Breast epithelium (tissue), 4 donors: ENCODE measurements around the gene GID4. TPM values are rescaled to one million over a fixed set of nuclear protein-coding genes. Genes with fewer than 3 reads are reported as not detected.

ENCODE experiments used
- DNase-seq, 2 donors: peaks; one replicate each; pipeline ENCODE4 v3.0.0-alpha.2; 2019; ENCODE audit warnings: low spot score in 2 of 2
- H3K27ac ChIP-seq, 2 donors: fragments of 200-600 bp; sonication (generic) in 1 of 2; one replicate each; pipeline ENCODE4 v1.5.1; 2016 to 2019; ENCODE audit warnings: mild to moderate bottlenecking in 1 of 2
- H3K27me3 ChIP-seq, 2 donors: fragments of 200-600 bp; sonication (generic) in 1 of 2; one replicate each; pipeline versions ENCODE4 v1.5.1 to v1.6.0; 2017 to 2019; ENCODE audit warnings: control low read depth in 1 of 2, mild to moderate bottlenecking in 1 of 2
- H3K36me3 ChIP-seq: fragments of 200-600 bp; one replicate; pipeline ENCODE4 v1.5.1; 2019
- H3K4me1 ChIP-seq, 2 donors: fragments of 200-600 bp; sonication (generic); one replicate each; pipeline ENCODE4 v1.5.1; 2016 to 2019; ENCODE audit warnings: control low read depth in 1 of 2
- H3K4me3 ChIP-seq, 3 donors: fragments of 200-600 bp; sonication (generic); 1 replicate in 2 of 3; 2 replicates in 1 of 3; pipeline ENCODE4 v1.5.1; 2016 to 2019; ENCODE audit warnings: mild to moderate bottlenecking in 3 of 3, moderate library complexity in 2 of 3
- H3K9me3 ChIP-seq, 2 donors: fragments of 200-600 bp; sonication (generic) in 1 of 2; one replicate each; pipeline ENCODE4 v1.5.1; 2016 to 2019; ENCODE audit warnings: control low read depth in 1 of 2
- POLR2A ChIP-seq: fragments of 450-650 bp; IDR thresholded peaks from one replicate; pipeline ENCODE4 v1.6.1; 2016; ENCODE audit warnings: antibody characterized with exemption, mild to moderate bottlenecking, moderate library complexity
- POLR2AphosphoS5 ChIP-seq, 3 donors: sonication (generic); formaldehyde crosslinking; IDR thresholded peaks; one replicate each; pipeline ENCODE4 v1.6.1; 2017; ENCODE audit warnings: antibody characterized with exemption in 3 of 3
- intact Hi-C: fragments of 100-400 bp; cut with DNase I; formaldehyde crosslinking; loops from one replicate; pipeline ENCODE4 v1.15.1; 2023; ENCODE audit warnings: low total_unique reads
- total RNA-seq, 3 donors: library from RNA; depleted of rRNA; stranded (reverse); fragments of >200 nt; gene quantifications; one replicate each; pipeline ENCODE4 v1.1.0, GENCODE V29; 2016
- TF ChIP-seq, protein P1 (sequence below), 3 donors: fragments of 450-650 bp; IDR thresholded peaks; one replicate each; pipeline ENCODE4 v1.5.1; 2016 to 2017; ENCODE audit warnings: antibody characterized with exemption in 3 of 3, mild to moderate bottlenecking in 3 of 3, moderate library complexity in 3 of 3

The GID4 gene
- total RNA-seq, 3 donors from 2014 or later, result 11.1 to 23.8 (median 12.1) TPM

DNA sequence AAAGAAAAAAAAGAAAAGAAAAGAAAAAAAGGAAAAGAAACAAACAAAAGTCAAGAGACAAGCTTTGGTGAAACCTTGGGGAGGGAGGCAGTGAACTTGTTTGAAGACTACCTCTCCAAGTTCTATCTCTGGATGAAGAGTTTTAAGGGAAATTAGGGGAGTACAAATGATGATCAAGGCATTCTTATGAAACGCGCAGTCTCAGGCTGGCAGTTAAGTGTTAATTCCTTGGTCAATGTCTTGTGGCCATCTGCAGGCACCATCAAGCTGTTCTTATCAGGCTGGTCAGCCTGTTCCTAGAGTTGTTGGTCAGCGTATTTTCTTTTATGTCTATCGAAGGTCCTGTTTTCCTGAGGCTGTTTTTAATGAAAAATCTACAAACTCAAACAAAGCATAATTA, 40.3 kb downstream of the GID4 start:
- Histone ChIP-seq H3K27me3 (no peaks in the 10 kb centered on the region), H3K36me3 (no peaks in the 10 kb centered on the region), H3K4me3 (no peak overlapping the region), H3K27ac (no peak overlapping the region), H3K4me1 (no peaks in the 10 kb centered on the region), H3K9me3 (no peaks in the 10 kb centered on the region)
- DNase-seq, result no peak
- intact Hi-C loops, result loop anchor here (10.0 kb wide), 1 partner anchor 535 kb away; no protein-coding TSS in a partner anchor
- TF ChIP-seq POLR2A, result no peak
- TF ChIP-seq, protein P1, sequence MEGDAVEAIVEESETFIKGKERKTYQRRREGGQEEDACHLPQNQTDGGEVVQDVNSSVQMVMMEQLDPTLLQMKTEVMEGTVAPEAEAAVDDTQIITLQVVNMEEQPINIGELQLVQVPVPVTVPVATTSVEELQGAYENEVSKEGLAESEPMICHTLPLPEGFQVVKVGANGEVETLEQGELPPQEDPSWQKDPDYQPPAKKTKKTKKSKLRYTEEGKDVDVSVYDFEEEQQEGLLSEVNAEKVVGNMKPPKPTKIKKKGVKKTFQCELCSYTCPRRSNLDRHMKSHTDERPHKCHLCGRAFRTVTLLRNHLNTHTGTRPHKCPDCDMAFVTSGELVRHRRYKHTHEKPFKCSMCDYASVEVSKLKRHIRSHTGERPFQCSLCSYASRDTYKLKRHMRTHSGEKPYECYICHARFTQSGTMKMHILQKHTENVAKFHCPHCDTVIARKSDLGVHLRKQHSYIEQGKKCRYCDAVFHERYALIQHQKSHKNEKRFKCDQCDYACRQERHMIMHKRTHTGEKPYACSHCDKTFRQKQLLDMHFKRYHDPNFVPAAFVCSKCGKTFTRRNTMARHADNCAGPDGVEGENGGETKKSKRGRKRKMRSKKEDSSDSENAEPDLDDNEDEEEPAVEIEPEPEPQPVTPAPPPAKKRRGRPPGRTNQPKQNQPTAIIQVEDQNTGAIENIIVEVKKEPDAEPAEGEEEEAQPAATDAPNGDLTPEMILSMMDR (IDR thresholded peaks at IDR 0.05), result no peak
- TF ChIP-seq POLR2AphosphoS5 (IDR thresholded peaks at IDR 0.05), result no peak

DNA sequence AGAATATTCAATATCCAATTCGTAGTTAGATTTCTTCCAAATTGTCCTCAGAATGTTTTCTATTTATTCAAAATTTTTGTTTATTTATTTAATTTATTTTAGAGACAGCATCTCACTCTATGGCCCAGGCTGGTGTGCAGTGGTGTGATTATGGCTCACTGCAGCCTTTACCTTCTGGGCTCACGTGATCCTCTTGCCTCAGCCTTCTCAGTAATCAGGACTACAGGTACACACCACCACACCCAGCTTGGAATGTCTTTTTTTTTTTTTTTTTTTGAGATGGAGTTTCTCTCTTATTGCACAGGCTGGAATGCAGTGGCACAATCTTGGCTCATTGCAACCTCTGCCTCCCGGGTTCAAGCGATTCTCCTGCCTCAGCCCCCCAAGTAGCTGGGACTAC, 45.0 kb downstream of the GID4 start:
- H3K27me3 ChIP-seq, result no peaks in the 10 kb centered on the region
- H3K4me1 ChIP-seq, result no peaks in the 10 kb centered on the region
- no peak overlapping the region for H3K27ac ChIP-seq
- TF ChIP-seq POLR2AphosphoS5 (IDR thresholded peaks at IDR 0.05), result no peak
- TF ChIP-seq POLR2A, result no peak
- TF ChIP-seq, protein P1 (IDR thresholded peaks at IDR 0.05), result no peak
- no peak for DNase-seq
- H3K4me3 ChIP-seq, result no peak overlapping the region
- H3K9me3 ChIP-seq, result no peaks in the 10 kb centered on the region
- no peaks in the 10 kb centered on the region for H3K36me3 ChIP-seq
- intact Hi-C loops, result loop anchor here (2.0 kb wide), 1 partner anchor 39 kb away; no protein-coding TSS in a partner anchor

DNA sequence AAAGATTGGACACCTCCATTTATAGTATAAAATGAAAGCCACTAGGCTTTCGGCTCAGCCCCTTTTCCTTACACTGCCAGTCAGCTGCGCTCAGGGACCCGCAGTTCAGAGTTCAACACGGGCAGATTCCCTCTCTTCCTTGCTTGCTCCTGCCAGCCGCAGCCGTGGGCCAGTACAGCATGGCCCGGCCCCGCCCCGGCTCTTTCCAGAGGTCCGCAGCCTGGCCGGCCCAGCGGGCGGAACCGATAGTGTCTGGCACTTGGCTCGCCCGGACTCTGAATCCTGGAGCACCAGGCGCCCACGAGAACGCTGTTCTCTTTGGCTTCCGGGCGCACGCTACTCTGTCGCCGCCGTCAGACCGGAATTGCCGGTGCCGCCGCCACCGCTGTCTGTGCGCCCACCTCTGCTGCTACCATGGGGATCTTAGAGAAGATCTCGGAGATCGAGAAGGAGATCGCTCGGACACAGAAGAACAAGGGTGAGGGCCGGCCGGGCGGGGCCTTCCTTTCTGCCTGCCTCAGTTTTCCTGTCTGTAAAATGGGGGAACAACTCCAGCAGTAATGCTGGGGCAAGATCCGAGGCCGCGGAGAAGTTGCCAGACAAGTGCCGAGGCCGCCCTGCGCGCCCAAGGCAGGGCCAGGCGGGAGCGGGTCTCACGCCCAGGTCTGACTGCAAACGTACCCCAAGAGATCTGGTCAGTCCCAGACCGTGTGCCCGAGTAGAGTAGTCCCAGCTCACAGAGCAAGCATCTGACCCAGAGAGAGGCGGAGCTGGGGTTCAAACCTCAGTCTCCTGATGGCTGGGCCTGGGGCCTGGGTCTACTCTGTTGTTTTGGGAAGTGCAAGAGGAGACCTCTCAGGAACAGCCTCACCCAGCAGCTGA, 48.6 kb downstream of the GID4 start, which contains the start of gene DRG2:
DRG2 (plus strand) TSS at position 339 of the 882 bp plus-strand sequence; CDS start at position 415, 76 bp downstream.
- peak; percentile 85 to 92 for DNase-seq
- Histone ChIP-seq H3K9me3 (no peaks in the 10 kb centered on the region), H3K27me3 (no peaks in the 10 kb centered on the region), H3K4me1 (no peaks in the 10 kb centered on the region), H3K27ac (peak within 1 kb of the TSS; percentile 77 to 85), H3K36me3 (no peaks in the 10 kb centered on the region), H3K4me3 (peak within 1 kb of the TSS; percentile 74 to 77 (median 74))
- peak; percentile 25 for TF ChIP-seq POLR2A
- TF ChIP-seq, protein P1 (IDR thresholded peaks at IDR 0.05), result no peak
- peak; percentile 78 to 90 (median 81) for TF ChIP-seq POLR2AphosphoS5 (IDR thresholded peaks at IDR 0.05)
- intact Hi-C loops, result no loop called here

DNA sequence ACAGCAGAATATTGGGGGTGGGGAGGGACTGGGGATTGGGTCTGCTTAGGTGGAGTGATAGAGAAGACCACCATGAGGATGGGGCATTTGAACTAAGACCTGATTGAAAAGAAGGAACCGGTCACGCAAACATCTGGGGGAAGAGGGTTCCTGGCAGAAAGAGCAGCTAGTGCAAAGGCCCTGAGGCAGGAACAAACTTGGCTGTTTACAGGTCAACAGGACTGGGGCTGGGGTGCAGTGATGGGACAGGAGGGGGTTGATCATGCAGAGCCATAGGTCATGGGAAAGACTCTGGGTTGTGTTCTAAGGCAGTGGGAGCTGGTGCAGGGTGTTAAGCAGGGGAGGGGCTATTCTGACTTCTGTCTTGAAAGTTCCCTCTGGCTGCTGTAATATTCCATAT, 50.4 kb downstream of the GID4 start:
- H3K36me3 ChIP-seq, result no peaks in the 10 kb centered on the region
- H3K4me1 ChIP-seq, result no peaks in the 10 kb centered on the region
- DNase-seq, result no peak
- no peaks in the 10 kb centered on the region for H3K27me3 ChIP-seq
- H3K4me3 ChIP-seq, result no peak overlapping the region
- H3K9me3 ChIP-seq, result no peaks in the 10 kb centered on the region
- intact Hi-C loops, result no loop called here
- no peak overlapping the region for H3K27ac ChIP-seq
- TF ChIP-seq POLR2AphosphoS5 (IDR thresholded peaks at IDR 0.05) (no peak), POLR2A (no peak)
- TF ChIP-seq, protein P1 (IDR thresholded peaks at IDR 0.05), result no peak
